HG03280 (cell line): ENCODE results near the gene CAMKMT.

ENCODE experiments used
- ATAC-seq: cut with Tn5 transposase; IDR thresholded peaks from one replicate; pipeline ENCODE4 v1.9.1; 2021; ENCODE audit warnings: mild to moderate bottlenecking, moderate library complexity; ENCODE audit not compliant: unreplicated experiment

CAMKMT gene

GRCh38 chr2:44723921-44724320 lies 362.2 kb downstream of the CAMKMT start:
- ATAC-seq: no peak

- ATAC-seq: no peak
Observed at GRCh38 chr2:44730593-44730992, 368.8 kb downstream of the CAMKMT start.

DNA sequence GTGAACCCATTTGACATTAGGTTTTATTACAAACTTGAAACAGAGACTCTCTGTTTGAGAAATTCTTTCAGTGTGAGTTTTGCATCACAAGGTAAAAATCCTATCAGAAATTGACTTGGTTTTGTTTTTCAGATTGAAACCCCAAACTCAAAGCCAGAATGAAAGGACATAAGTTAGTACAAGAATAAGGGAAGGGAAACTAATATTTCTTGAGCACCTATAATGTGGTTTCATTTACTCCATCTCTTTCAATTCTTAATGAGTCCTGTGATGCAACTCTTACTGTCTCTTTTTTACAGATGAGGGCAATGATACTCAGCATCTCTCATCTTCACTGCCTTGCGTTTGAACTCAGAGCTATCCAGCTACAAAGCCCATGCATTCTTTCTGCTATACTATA lies 369.8 kb downstream of the CAMKMT start:
- ATAC-seq: peak; percentile 90

DNA sequence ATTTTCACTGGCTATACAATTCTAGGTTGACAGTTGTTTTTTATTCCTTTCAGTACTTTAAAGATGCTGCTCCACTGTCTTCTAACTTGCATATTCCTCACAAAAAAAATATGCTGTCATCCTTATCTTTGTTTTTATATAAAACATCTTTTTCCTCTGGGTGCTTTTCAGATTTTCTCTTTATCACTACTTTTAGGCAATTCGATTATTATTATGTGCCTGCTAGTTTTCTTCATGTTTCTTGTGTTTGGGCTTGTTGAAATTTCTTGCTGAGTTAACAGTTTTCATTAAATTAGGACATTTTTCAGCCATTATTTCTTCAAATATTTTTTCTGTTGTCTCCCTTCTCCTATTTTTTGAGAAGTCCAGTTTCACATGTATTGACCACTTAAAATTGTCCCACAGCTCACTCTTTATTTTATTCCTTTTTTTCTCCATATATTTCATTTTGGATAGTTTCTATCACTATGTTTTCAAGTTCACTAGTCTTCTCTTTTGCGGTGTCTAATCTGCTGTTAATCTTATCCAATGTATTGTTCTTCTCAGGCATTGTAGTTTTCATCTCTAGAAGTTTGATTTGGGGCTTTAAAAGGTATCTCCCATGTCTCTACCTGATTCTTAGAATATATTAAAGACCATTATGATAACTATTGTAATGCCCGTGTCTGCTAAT lies 374.7 kb downstream of the CAMKMT start:
- no peak for ATAC-seq

DNA sequence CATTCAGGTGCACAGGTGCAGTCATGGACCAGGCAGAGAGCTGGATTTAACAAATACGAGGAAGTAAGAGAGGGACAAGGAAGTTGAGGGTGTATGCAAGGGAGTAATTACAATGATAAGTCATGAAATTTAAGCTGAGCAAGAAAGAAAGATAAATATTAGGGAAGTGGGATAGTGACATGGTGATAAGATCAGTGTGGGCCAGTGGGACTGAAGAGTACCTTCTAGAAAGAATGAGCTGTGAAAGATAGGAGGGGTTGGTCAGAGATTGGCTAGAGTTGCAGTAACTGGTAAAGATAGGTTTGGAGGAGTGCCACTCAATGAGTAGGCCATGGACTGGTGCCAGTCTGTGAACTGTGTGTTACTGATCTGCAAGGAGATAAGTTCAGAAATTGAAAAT lies 378.9 kb downstream of the CAMKMT start:
- ATAC-seq: no peak

GRCh38 chr2:44741507-44741906 lies 379.8 kb downstream of the CAMKMT start:
- ATAC-seq: no peak

GRCh38 chr2:44742057-44742456 lies 380.3 kb downstream of the CAMKMT start:
- no peak for ATAC-seq

DNA sequence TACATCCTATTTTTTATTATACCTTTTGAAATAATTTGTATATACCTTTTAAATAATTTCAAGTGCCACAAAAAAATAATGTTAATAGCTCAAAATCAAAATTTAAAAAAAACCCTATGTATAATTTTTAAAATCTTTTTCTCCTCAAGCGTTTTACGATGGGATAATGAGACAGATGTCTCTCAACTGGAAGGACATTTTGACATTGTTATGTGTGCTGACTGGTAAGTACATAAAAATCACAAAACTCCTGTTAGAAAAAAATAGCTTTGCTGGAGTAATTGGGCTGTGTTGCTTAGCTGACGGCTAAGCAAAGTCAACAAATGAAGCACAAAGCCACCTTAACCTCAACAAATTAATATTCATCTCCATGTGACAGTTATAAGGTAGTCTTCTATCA lies 381.7 kb downstream of the CAMKMT start:
- no peak for ATAC-seq

DNA sequence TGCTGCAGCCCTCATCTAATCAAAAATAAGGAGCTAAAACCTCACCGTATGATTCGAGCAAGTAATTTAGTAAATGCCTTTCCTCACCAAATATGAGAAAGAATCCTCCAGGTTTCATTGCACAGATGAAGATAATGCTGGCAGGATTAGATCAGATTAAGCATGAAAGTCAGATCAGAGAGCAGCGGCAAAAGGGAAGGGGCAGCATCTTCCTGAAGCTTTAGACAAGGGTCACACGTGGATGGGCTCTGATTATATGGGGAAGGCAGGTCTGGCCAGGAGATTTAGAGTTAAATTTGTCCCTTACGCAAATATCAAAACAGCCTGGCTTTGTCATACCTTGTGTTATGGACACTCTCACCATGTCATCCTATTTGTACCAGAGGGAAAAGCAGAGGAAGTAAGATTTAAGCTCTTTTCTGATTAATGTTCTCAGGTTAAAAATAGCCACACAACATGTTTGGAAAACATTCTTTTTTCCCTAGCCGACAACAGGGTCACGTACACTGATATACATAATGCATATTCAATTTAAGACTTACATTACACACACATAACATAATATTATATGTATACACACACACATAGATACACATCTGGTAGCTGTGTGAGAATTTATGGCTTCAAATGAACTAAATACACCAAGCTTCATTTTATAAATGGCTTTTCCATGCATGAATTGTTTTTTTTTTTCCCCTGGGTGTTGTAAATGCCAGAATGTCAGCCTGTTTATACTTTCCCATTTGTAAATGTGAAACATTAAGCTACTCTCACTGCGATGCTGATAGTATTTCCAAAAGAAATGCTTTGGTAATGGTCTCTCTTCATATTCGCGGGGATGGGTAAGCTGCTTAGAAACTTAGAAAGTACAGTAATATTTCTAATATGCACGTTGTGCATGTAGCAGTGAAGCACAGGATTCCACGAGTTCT lies 383.5 kb downstream of the CAMKMT start:
- no peak for ATAC-seq

- no peak for ATAC-seq
Observed at GRCh38 chr2:44745922-44746766, 384.4 kb downstream of the CAMKMT start.

- ATAC-seq: no peak
Observed at GRCh38 chr2:44746856-44747615, 385.3 kb downstream of the CAMKMT start.

GRCh38 chr2:44747794-44748193 lies 386.0 kb downstream of the CAMKMT start:
- ATAC-seq: no peak

- no peak for ATAC-seq
Observed at GRCh38 chr2:44751754-44752479, 390.2 kb downstream of the CAMKMT start.

GRCh38 chr2:44752761-44753160 lies 391.0 kb downstream of the CAMKMT start:
- ATAC-seq: no peak

DNA sequence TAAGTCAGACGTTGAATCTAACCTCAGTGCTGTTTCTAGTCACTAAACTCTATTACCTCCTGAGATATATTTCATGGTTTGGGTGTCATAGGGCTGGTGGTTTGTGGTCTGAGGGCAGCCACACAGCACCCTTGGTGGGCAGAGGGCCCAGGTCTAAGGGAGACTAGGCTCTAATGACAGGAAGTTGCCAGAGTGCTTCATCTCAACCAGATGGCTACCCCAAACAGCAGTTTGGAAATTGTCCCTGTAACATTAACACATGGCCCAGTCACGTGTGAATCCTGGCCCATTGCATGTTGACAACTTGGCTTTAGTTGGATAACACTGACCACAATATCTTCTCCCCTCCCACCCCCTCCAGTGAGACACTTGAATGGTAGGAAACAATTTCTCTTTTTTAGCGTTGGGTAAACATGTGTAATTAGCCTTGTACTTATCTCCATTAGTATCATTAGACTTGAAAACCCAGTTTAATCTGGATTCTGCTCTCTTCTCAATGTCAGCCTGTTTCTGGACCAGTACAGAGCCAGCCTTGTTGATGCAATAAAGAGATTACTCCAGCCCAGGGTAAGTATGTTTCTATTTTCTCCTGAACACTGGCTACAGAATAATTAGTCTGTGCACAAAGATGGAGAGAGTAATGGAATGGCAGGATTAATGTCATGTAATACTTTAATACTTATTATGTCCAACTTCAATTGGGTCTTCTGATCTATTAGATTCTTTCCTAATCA lies 392.0 kb downstream of the CAMKMT start:
- no peak for ATAC-seq

DNA sequence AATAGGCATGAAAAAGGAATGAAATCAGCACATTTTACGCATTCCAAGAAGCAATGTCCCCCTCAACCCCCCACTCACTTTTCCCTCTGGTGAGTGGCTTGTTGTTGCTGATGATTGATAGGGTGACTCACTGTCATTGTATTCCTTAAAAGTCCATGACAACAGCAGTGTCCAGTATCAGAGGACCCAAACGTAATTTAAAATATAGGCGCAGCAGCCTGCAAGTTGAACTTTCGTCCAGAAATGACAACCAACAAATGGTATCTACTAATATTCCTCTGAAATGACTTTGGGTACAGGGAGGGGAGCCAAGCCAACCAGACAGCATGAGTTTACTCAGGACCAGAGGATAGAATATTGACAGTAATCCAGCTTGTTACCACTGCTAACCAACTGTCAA lies 396.8 kb downstream of the CAMKMT start:
- ATAC-seq: no peak

DNA sequence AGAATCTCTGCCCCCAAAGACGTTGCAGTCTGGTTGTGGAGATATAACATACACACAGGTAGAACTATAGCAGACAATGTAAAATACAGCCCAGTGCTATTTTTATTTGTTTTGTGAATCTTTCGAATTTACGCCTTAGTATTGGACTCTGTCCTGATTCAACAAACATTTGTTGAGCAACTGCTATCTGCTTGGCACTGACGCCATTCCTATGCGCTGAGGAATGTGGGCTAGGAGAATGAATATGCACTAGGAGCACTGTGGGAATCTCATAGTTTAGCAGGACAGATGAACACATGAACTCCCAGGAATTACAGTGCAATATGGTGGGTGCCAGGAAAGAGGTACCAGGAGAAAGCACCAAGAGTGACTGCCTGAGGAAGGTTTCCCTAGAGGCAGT lies 398.1 kb downstream of the CAMKMT start:
- ATAC-seq: no peak

DNA sequence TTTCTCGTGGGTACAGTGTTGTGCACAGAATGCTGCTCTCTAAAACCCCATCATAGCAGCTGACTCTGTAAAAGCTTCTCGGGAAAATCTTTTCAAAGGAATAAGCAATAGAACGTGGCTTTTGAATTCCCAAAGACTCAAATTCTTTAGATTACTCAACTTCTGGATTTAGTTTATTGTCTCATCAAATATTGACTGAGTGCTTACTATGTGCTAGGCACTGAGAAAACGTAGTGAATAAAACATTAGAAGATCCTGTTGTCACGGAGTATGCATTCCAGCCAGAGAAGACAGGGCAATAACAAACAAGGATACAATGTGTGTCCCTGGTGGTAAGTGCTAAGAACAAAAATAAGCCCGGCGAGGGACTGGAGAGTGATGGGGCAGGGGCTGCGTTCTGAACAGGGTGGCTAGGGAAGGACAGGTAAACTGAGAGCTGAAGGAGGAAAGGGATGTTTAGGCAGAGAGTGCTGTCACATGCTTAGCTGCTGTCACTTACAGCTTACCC lies 401.6 kb downstream of the CAMKMT start:
- ATAC-seq: no peak

DNA sequence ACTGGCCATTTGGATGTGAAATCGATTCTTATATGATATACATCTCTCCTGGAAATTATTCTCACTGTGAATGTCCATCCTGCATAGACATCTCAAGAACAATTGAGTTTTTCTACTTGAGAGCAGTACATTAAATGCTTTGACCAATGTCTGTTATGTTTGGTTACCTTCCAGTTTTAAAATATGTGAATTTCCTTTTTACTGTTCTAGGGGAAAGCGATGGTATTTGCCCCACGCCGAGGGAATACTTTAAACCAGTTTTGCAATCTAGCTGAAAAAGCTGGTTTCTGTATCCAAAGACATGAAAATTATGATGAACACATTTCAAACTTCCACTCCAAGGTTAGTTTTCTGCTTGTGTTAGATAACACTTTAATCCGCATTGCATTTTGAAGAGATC lies 404.5 kb downstream of the CAMKMT start:
- no peak for ATAC-seq
